Fibroblast of skin of right biceps (primary cell): ENCODE data around the gene AMMECR1.
"Not testable (repeated sequence)": the region's sequence is repeated elsewhere in the genome, so short reads cannot be mapped to it uniquely, and the experiment has no call there.

ENCODE experiments used
- DNase-seq: peaks from one replicate; pipeline ENCODE4 v3.0.0-alpha.2; 2013

The AMMECR1 gene

GRCh38 chrX:110317820-110318663 is at the start of gene AMMECR1:
TSS of gene AMMECR1 (minus strand) at chrX:110318085. CDS start at chrX:110318071, 14 bp downstream.
- peak; percentile 85 for DNase-seq

GRCh38 chrX:110363244-110363643 is 45.4 kb upstream of the AMMECR1 start:
- no peak for DNase-seq

GRCh38 chrX:110359273-110359672 is 41.4 kb upstream of the AMMECR1 start:
- no peak for DNase-seq

GRCh38 chrX:110358548-110358947 is 40.7 kb upstream of the AMMECR1 start, which contains the start of gene RTL9:
TSS of gene RTL9 (plus strand) at chrX:110358848. CDS start at chrX:110450618, 91,770 bp downstream.
- no peak for DNase-seq

- no peak for DNase-seq
Measured at GRCh38 chrX:110346681-110347080, 28.8 kb upstream of the AMMECR1 start.

GRCh38 chrX:110341189-110342035 is 23.5 kb upstream of the AMMECR1 start:
- peak; percentile 94 for DNase-seq

GRCh38 chrX:110338935-110339334 is 21.1 kb upstream of the AMMECR1 start:
- no peak for DNase-seq

- DNase-seq: not testable (repeated sequence)
Measured at GRCh38 chrX:110333458-110333857, 15.6 kb upstream of the AMMECR1 start.

GRCh38 chrX:110331444-110332030 is 13.7 kb upstream of the AMMECR1 start:
- DNase-seq: no peak

GRCh38 chrX:110328613-110329012 is 10.7 kb upstream of the AMMECR1 start:
- not testable (repeated sequence) for DNase-seq

GRCh38 chrX:110327336-110327735 is 9.5 kb upstream of the AMMECR1 start:
- no peak for DNase-seq

- DNase-seq: no peak
Measured at GRCh38 chrX:110326712-110327111, 8.8 kb upstream of the AMMECR1 start.

- peak; percentile 46 for DNase-seq
Measured at GRCh38 chrX:110322603-110323002, 4.7 kb upstream of the AMMECR1 start.

- no peak for DNase-seq
Measured at GRCh38 chrX:110321670-110322069, 3.8 kb upstream of the AMMECR1 start.

- DNase-seq: no peak
Measured at GRCh38 chrX:110321081-110321480, 3.2 kb upstream of the AMMECR1 start.

- DNase-seq: no peak
Measured at GRCh38 chrX:110320381-110320987, 2.6 kb upstream of the AMMECR1 start.

- no peak for DNase-seq
Measured at GRCh38 chrX:110318664-110318968, 731 bp upstream of the AMMECR1 start.

- DNase-seq: no peak
Measured at GRCh38 chrX:110317061-110317819, 645 bp downstream of the AMMECR1 start.

GRCh38 chrX:110316351-110317060 is 1.4 kb downstream of the AMMECR1 start:
- DNase-seq: no peak

- DNase-seq: no peak
Measured at GRCh38 chrX:110315551-110315950, 2.3 kb downstream of the AMMECR1 start.

GRCh38 chrX:110311437-110312230 is 6.3 kb downstream of the AMMECR1 start:
- no peak for DNase-seq
